ENCODE results near the gene FYN. TPM values are rescaled to one million over a fixed set of nuclear protein-coding genes. Genes with fewer than 3 reads are reported as not detected.
A peak's percentile ranks its signal among the peaks of the same experiment; 100 is the strongest.

The FYN gene
- total and polyA plus RNA-seq, 2 of the 8 experiments (the other 6 are each of a cell fraction or from before 2014, with no cell fraction given) = 46.8 to 97.2 TPM

DNA sequence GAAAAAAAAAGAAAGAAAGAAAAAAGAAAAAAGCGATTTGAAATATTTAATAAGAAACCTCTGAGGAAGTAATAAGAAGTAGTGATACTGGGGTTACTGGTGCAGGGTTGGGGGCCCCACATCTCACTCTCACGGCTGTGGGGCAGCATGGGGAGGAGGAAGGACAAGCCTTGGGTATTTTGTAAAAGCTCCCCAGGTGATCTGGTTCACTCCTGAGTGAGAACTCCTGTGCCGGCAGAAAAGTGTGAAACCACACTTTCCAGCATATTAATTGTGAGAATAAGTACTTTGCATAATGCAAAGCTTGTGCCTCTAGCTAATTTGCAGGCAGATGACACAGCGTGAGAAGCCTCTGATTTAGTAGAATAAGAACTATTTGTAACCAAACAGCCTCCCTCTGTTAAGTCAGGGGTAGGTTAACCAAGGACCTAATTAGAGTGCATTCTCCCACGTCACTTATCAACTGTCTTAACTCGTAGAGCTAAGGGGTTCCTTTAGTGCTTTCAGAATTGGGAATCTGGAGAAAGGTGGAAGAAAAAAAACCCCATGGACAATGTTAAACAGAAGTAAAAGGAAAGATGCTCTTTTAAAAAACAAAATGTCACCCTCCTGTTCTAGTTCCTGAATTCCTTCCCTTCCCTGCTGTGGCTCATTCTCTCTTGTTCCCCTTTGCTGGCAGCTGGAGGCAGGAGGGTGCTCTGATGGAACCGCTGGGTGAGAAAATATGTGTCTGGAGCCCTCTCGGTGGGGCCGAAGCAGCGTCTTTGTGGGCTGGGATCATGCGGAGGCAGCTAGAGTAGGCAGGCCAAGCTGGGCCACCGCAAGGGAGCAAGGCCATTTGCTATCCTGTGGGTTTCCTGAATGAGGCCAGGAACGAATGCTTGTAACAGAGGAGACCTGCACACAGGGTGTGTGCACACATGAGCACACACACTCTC is 108.7 kb downstream of the FYN start:
- peak overlapping the region in 1 of 2 experiments; percentile 30; a peak in 1 of 4 replicates for H3K4me2 ChIP-seq (ENCODE audit: insufficient read depth in 1 of 2, low read depth in 2 of 2, low read length in 2 of 2)
- no peak overlapping the region for H3K4me3 ChIP-seq (ENCODE audit: extremely low read depth in 1 of 4, insufficient read depth in 2 of 4, low read depth in 3 of 4, low read length in 4 of 4)
- no peak overlapping the region for H2BK5ac ChIP-seq (ENCODE audit: low read depth, low read length)
- no peak overlapping the region for H3K23ac ChIP-seq (ENCODE audit: insufficient read length)
- H3K9me3 ChIP-seq (ENCODE audit: insufficient read depth in 2 of 2, low read depth in 1 of 2, low read length in 1 of 2) = no peaks in the 10 kb centered on the region
- no peaks in the 10 kb centered on the region for H3K79me1 ChIP-seq (ENCODE audit: low read depth, low read length)
- no peak overlapping the region for H3K4ac ChIP-seq (replicated peaks; ENCODE audit: insufficient read length, low read depth, low read length)
- POLR2A ChIA-PET (ENCODE audit: partially characterized antibody) = interaction anchor here (1.1 kb wide), 1 partner anchor 44 kb away, joined by 3 read pairs; no protein-coding TSS in a partner anchor
- H4K8ac ChIP-seq (ENCODE audit: extremely low read depth, insufficient read depth, low read length) = no peak overlapping the region
- WGBS, 2 experiments (ENCODE audit: extremely low coverage in 1 of 2, insufficient coverage in 1 of 2, insufficient read length in 1 of 2, insufficient replicate concordance in 2 of 2, low coverage in 1 of 2, low lambda C conversion rate in 2 of 2, missing lambda C conversion rate in 1 of 2) = 56 to 86% methylated on average over 1 to 13 of the region's 13 CpGs
- peak overlapping the region; percentile 76 for H4K91ac ChIP-seq (replicated peaks; ENCODE audit: insufficient read length, low read length)
- no peak overlapping the region for H3K14ac ChIP-seq (ENCODE audit: insufficient read length)
- CTCF ChIA-PET (ENCODE audit: partially characterized antibody) = interaction anchor here (0.6 to 3.7 kb wide), 5 partner anchors 10 to 253 kb away, joined by 3 to 20 read pairs (median 4); no protein-coding TSS in a partner anchor
- no peaks in the 10 kb centered on the region for H3K36me3 ChIP-seq (ENCODE audit: control insufficient read depth in 2 of 4, insufficient read depth in 4 of 4, low read length in 3 of 4)
- DNase-seq (ENCODE audit: low read depth in 1 of 2, low spot score in 2 of 2) (no peak), FAIRE-seq (no peak)
- no peak for TF ChIP-seq TCF12 (IDR thresholded peaks at IDR 0.05; ENCODE audit: low read depth, low read length)
- TF ChIP-seq RAD21 (IDR thresholded peaks at IDR 0.05 in 1 of 2, conservative IDR thresholded peaks at IDR 0.05 in 1 of 2; ENCODE audit: low read depth in 2 of 2, low read length in 2 of 2) = peak; percentile 13 to 15; a peak in 3 of 4 replicates
- TF ChIP-seq, protein P1, sequence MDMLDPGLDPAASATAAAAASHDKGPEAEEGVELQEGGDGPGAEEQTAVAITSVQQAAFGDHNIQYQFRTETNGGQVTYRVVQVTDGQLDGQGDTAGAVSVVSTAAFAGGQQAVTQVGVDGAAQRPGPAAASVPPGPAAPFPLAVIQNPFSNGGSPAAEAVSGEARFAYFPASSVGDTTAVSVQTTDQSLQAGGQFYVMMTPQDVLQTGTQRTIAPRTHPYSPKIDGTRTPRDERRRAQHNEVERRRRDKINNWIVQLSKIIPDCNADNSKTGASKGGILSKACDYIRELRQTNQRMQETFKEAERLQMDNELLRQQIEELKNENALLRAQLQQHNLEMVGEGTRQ (IDR thresholded peaks at IDR 0.05; ENCODE audit: low read length) = no peak
- H3K56ac ChIP-seq (replicated peaks; ENCODE audit: insufficient read length, low read depth, low read length) = no peak overlapping the region
- peak overlapping the region; percentile 40 for H2BK120ac ChIP-seq (replicated peaks; ENCODE audit: low read depth, low read length)
- 0 out of 2 replicates have a peak overlapping the region, but pooled peaks have one; percentile 46 for H2AK5ac ChIP-seq (ENCODE audit: low read depth, low read length)
- H2BK20ac ChIP-seq (ENCODE audit: low read length) = 0 out of 2 replicates have a peak overlapping the region, but pooled peaks have one; percentile 55
- H3K23me2 ChIP-seq (ENCODE audit: low read depth, low read length) = no peaks in the 10 kb centered on the region
- peaks cover 5 to 24% (median 14%) of the 10 kb centered on the region in 4 experiments for H3K4me1 ChIP-seq (replicated peaks in 1 of 4; ENCODE audit: control insufficient read depth in 3 of 4, insufficient read depth in 4 of 4, low read length in 3 of 4)
- H4K5ac ChIP-seq (ENCODE audit: insufficient read length, low read depth, low read length) = no peak overlapping the region
- peaks cover 0 to 2% of the 10 kb centered on the region in 2 experiments for H4K20me1 ChIP-seq (replicated peaks in 1 of 2; ENCODE audit: control insufficient read depth in 1 of 2, insufficient read depth in 2 of 2, low read length in 2 of 2)
- H3K27ac ChIP-seq (ENCODE audit: low read depth, low read length) = no peak overlapping the region
- H3K27me3 ChIP-seq (replicated peaks in 1 of 4; ENCODE audit: control insufficient read depth in 3 of 4, extremely low read depth in 1 of 4, insufficient read depth in 3 of 4, low read length in 3 of 4) = no peaks in the 10 kb centered on the region
- no peak overlapping the region for H2AFZ ChIP-seq (ENCODE audit: low read length)
- H3K9ac ChIP-seq (replicated peaks in 1 of 4; ENCODE audit: extremely low read depth in 1 of 4, low read depth in 3 of 4, low read length in 3 of 4) = no peak overlapping the region
- peaks cover 0 to 12% of the 10 kb centered on the region in 2 experiments; a peak in 2 of 4 replicates for H3K79me2 ChIP-seq (ENCODE audit: control insufficient read depth in 1 of 2, insufficient read depth in 2 of 2, low read length in 2 of 2)
- H3K18ac ChIP-seq (ENCODE audit: extremely low read depth, low read length) = no peak overlapping the region
- H2BK15ac ChIP-seq (ENCODE audit: low read length) = no peak overlapping the region
- H2BK12ac ChIP-seq (ENCODE audit: low read depth, low read length) = peak overlapping the region; percentile 72
